HEK293 (cell line): ENCODE results near the gene ABHD16B.

Source experiments
- CTCF ChIA-PET: fragments of 350-600 bp; formaldehyde crosslinking; extraction: SDS; loops from one replicate; lab custom pipeline; 2021; ENCODE audit warnings: antibody characterized with exemption; lab: Yijun Ruan, JAX
- POLR2A ChIA-PET: fragments of 300-600 bp; formaldehyde crosslinking; extraction: SDS; loops from one replicate; lab custom pipeline; 2020; ENCODE audit warnings: antibody characterized with exemption, inconsistent platforms; lab: Yijun Ruan, JAX
- H3K27ac ChIP-seq: fragments of 200-500 bp; sonication (Bioruptor generic); 2 replicates; pipeline ENCODE4 v1.5.1; 2014; ENCODE audit warnings: low read depth, low read length, control low read depth, inconsistent platforms; ENCODE audit errors: extremely low read depth
- H3K36me3 ChIP-seq, 2 experiments: fragments of 200-500 bp in 1 of 2; sonication (Bioruptor generic) in 1 of 2; 1 replicate in 1 of 2; 2 replicates in 1 of 2; pipeline ENCODE4 v1.5.1; 2014 to 2017; ENCODE audit warnings: inconsistent platforms in 2 of 2, low read length in 2 of 2; ENCODE audit not compliant: control insufficient read depth in 2 of 2, insufficient read depth in 1 of 2
- H3K4me1 ChIP-seq: fragments of 200-500 bp; sonication (Bioruptor generic); 2 replicates; pipeline ENCODE4 v1.5.1; 2014; ENCODE audit warnings: mild to moderate bottlenecking, low read length, inconsistent platforms; ENCODE audit not compliant: control insufficient read depth, insufficient read depth
- H3K4me3 ChIP-seq: 2 replicates; pipeline ENCODE4 v1.5.1; 2011; ENCODE audit warnings: low read depth, mild to moderate bottlenecking, control low read depth, low read length, moderate library complexity
- H3K9me3 ChIP-seq: fragments of 200-500 bp; sonication (Bioruptor generic); 2 replicates; pipeline ENCODE4 v1.5.1; 2014; ENCODE audit warnings: low read depth, low read length, inconsistent platforms; ENCODE audit not compliant: control insufficient read depth, insufficient read depth
- GLIS1 ChIP-seq: fragments of 450-650 bp; formaldehyde crosslinking; IDR thresholded peaks from 2 replicates; pipeline ENCODE4 v1.5.1; 2016; ENCODE audit warnings: missing biosample characterization, missing genetic modification characterization
- SCRT2 ChIP-seq: fragments of 450-650 bp; formaldehyde crosslinking; IDR thresholded peaks from 2 replicates; pipeline ENCODE4 v1.5.1; 2016; ENCODE audit warnings: missing biosample characterization, missing genetic modification characterization
- SETDB1 ChIP-seq: IDR thresholded peaks from one replicate; pipeline ENCODE4 v1.6.1; 2017; ENCODE audit warnings: mild to moderate bottlenecking, low read length, moderate library complexity, mixed read lengths; ENCODE audit not compliant: insufficient read length
- ZEB2 ChIP-seq: fragments of 450-650 bp; formaldehyde crosslinking; IDR thresholded peaks from 2 replicates; pipeline ENCODE4 v1.5.1; 2016; ENCODE audit warnings: missing biosample characterization, missing genetic modification characterization
- ZFP37 ChIP-seq: fragments of 450-650 bp; formaldehyde crosslinking; IDR thresholded peaks from 2 replicates; pipeline ENCODE4 v1.5.1; 2016; ENCODE audit warnings: missing biosample characterization, missing genetic modification characterization
- ZNF133 ChIP-seq: fragments of 450-650 bp; formaldehyde crosslinking; IDR thresholded peaks from 2 replicates; pipeline ENCODE4 v1.5.1; 2016; ENCODE audit warnings: missing biosample characterization, missing genetic modification characterization
- ZNF16 ChIP-seq: fragments of 450-650 bp; formaldehyde crosslinking; IDR thresholded peaks from 2 replicates; pipeline ENCODE4 v1.5.1; 2016; ENCODE audit warnings: low read depth, missing biosample characterization, missing genetic modification characterization
- ZNF292 ChIP-seq: fragments of 450-650 bp; formaldehyde crosslinking; IDR thresholded peaks from 2 replicates; pipeline ENCODE4 v1.5.1; 2016; ENCODE audit warnings: low read depth, missing biosample characterization, missing genetic modification characterization, borderline replicate concordance
- ZNF302 ChIP-seq: fragments of 450-650 bp; formaldehyde crosslinking; IDR thresholded peaks from 2 replicates; pipeline ENCODE4 v1.5.1; 2016; ENCODE audit warnings: missing biosample characterization, missing genetic modification characterization, low read depth
- ZNF335 ChIP-seq: fragments of 450-650 bp; formaldehyde crosslinking; conservative IDR thresholded peaks from 2 replicates; pipeline ENCODE4 v1.5.1; 2016; ENCODE audit warnings: missing biosample characterization, missing genetic modification characterization
- ZNF433 ChIP-seq: fragments of 450-650 bp; formaldehyde crosslinking; IDR thresholded peaks from 2 replicates; pipeline ENCODE4 v1.5.1; 2016; ENCODE audit warnings: missing biosample characterization, missing genetic modification characterization, low read depth
- ZNF571 ChIP-seq: fragments of 450-650 bp; formaldehyde crosslinking; IDR thresholded peaks from 2 replicates; pipeline ENCODE4 v1.5.0; 2017; ENCODE audit warnings: missing biosample characterization, missing genetic modification characterization
- ZNF701 ChIP-seq: fragments of 450-650 bp; formaldehyde crosslinking; IDR thresholded peaks from 2 replicates; pipeline ENCODE4 v1.5.1; 2016; ENCODE audit warnings: missing biosample characterization, missing genetic modification characterization
- TF ChIP-seq, protein P1 (sequence below): fragments of 450-650 bp; formaldehyde crosslinking; IDR thresholded peaks from 2 replicates; pipeline ENCODE4 v1.5.1; 2017; ENCODE audit warnings: missing biosample characterization, missing genetic modification characterization
- TF ChIP-seq, protein P2 (sequence below): fragments of 450-650 bp; formaldehyde crosslinking; IDR thresholded peaks from 2 replicates; pipeline ENCODE4 v1.5.1; 2016; ENCODE audit warnings: missing biosample characterization, missing genetic modification characterization
- TF ChIP-seq, protein P3 (sequence below): fragments of 450-650 bp; formaldehyde crosslinking; IDR thresholded peaks from 2 replicates; pipeline ENCODE4 v1.5.1; 2017; ENCODE audit warnings: missing biosample characterization, missing genetic modification characterization

The ABHD16B gene

DNA sequence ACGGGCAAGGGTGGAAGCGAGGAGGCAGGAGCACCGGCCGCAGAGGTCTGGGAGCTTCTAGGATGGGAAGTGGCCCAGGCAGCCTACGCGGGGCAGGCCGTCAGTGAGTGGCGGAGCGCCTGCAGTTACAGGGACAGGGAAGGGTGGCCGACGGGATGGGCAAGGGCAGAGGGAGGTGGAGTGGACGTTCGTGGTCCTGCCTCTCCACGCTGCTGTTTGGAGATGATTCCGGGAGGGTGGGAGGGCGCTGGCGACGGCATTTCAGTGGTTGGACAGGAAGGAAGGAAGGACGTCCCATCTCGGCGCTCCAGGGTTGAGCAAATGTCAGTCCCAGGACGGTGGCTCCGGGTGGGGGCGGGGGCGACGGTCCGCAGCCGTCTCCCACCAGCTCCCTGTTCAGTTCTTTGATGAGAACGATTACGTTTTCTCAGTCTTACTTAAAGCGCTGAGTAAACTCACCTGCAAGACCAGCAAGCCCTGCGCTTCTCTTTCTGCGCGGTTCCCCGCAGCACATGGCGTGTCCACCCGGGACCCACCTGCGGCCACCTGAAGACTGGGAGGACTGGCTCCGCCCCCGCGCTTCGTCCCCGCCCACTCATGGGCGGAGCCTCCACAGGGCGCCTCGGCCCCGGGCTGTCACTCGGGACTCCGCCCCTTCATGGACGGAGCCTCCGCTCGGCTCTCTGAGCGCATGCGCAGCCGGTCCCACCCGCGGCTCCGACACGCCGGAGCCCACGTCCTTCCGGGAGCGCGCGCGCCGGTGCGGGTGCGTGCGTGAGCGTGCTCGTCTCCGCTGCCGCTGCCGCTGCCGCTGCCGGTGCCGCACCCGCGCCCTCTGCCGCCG lies 33.3 kb downstream of the ABHD16B start, which contains the start of gene DNAJC5 (continued):
- TF ChIP-seq SETDB1, result no peak
- no peak for TF ChIP-seq ZNF433 (tag by site-specific recombination)
- TF ChIP-seq ZNF302 (tag by site-specific recombination), result no peak

DNA sequence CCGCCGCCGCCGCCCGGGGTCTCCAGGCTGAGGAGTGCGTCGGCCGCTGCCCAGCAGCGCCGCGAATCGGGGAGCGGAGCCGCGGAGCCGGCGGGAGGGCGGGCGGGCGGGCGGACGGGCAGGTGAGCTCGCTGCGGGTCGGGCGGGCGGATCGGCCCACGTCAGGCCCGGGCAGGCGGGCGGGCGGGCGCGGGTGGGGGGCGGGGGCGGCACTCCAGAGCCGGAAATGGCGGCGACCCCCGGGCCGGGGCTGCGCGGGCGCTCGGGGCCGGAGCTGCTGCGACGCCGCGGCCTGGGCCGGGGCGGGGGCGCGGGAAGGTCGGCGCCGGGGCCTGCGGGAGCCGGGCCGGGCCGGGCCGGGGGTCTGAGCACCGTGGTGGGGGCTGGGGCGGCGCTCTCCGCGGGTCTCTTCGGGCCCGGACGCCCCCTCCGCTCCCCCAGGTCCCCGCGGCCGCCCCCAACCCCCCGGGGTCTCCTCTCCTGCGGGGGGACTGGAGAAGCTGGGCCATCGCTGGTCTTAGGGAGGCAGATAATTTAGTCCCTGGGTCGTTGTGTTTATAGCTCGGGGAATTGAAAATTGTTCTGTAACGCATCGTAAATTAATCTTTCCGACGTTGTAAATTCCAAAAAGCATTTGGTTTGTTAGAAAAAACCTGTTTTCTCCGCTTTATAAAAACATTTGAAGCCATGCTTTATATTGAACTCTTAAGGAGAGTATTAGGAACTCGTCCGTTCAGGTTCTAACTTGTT lies 34.1 kb downstream of the ABHD16B start:
- POLR2A ChIA-PET, result interaction anchor here (1.0 to 3.1 kb wide), 5 partner anchors 30 to 253 kb away, joined by 3 to 14 read pairs (median 4); partner anchors contain the start of genes ARFRP1, TPD52L2, UCKL1 and ZGPAT
- H3K27ac ChIP-seq, result no peak overlapping the region
- H3K36me3 ChIP-seq, result peaks cover 0 to 24% of the 10 kb centered on the region in 2 experiments; a peak in 1 of 3 replicates
- H3K4me1 ChIP-seq, result peaks cover 12% of the 10 kb centered on the region
- CTCF ChIA-PET, result interaction anchor here (0.6 to 2.6 kb wide), 6 partner anchors 10 to 85 kb away, joined by 3 to 8 read pairs (median 4); partner anchors contain the start of gene PRPF6
- H3K9me3 ChIP-seq, result no peaks in the 10 kb centered on the region
- H3K4me3 ChIP-seq, result peak overlapping the region; percentile 56
- TF ChIP-seq ZNF701 (tag by site-specific recombination) (no peak), GLIS1 (tag by site-specific recombination) (peak; percentile 67), ZNF16 (tag by site-specific recombination) (no peak), ZNF571 (tag by site-specific recombination) (no peak), ZEB2 (tag by site-specific recombination) (0 out of 2 replicates have a peak, but pooled peaks have one; percentile 40)
- TF ChIP-seq, protein P1, sequence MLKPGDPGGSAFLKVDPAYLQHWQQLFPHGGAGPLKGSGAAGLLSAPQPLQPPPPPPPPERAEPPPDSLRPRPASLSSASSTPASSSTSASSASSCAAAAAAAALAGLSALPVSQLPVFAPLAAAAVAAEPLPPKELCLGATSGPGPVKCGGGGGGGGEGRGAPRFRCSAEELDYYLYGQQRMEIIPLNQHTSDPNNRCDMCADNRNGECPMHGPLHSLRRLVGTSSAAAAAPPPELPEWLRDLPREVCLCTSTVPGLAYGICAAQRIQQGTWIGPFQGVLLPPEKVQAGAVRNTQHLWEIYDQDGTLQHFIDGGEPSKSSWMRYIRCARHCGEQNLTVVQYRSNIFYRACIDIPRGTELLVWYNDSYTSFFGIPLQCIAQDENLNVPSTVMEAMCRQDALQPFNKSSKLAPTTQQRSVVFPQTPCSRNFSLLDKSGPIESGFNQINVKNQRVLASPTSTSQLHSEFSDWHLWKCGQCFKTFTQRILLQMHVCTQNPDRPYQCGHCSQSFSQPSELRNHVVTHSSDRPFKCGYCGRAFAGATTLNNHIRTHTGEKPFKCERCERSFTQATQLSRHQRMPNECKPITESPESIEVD, result peak; percentile 82

DNA sequence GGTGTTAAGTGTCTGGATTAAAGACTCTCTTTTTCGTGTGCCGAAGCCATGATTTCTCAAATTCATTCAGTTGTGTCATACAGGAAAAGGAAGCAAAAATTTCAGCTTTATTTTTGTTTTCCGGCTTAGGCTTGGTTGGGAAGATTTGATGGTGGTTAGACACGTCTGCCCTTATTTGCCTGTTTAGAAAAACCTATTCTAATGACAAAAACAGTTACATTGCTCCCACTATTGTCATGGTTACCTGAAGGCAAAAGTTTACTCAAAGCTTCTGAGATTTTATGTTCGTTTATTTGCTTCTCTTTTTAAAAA lies 34.6 kb downstream of the ABHD16B start:
- H3K36me3 ChIP-seq, result peaks cover 0 to 19% of the 10 kb centered on the region in 2 experiments; a peak in 1 of 3 replicates
- CTCF ChIA-PET, result interaction anchor here (0.5 to 2.6 kb wide), 7 partner anchors 9 to 85 kb away, joined by 3 to 8 read pairs (median 4); partner anchors contain the start of gene PRPF6
- H3K27ac ChIP-seq, result no peak overlapping the region
- H3K4me1 ChIP-seq, result peaks cover 12% of the 10 kb centered on the region
- no peaks in the 10 kb centered on the region for H3K9me3 ChIP-seq
- POLR2A ChIA-PET, result interaction anchor here (1.0 to 3.1 kb wide), 5 partner anchors 31 to 254 kb away, joined by 3 to 14 read pairs (median 4); partner anchors contain the start of genes ARFRP1, TPD52L2, UCKL1 and ZGPAT
- peak; percentile 82 for TF ChIP-seq ZNF335
- peak; percentile 41; the same call in 1 of the 2 replicates for TF ChIP-seq SCRT2 (tag by site-specific recombination)
- TF ChIP-seq ZNF292 (tag by site-specific recombination), result 0 out of 2 replicates have a peak, but pooled peaks have one; percentile 5
- no peak for TF ChIP-seq ZNF133 (tag by site-specific recombination)
- 0 out of 2 replicates have a peak, but pooled peaks have one; percentile 22 for TF ChIP-seq ZFP37 (tag by site-specific recombination)
- TF ChIP-seq, protein P2, sequence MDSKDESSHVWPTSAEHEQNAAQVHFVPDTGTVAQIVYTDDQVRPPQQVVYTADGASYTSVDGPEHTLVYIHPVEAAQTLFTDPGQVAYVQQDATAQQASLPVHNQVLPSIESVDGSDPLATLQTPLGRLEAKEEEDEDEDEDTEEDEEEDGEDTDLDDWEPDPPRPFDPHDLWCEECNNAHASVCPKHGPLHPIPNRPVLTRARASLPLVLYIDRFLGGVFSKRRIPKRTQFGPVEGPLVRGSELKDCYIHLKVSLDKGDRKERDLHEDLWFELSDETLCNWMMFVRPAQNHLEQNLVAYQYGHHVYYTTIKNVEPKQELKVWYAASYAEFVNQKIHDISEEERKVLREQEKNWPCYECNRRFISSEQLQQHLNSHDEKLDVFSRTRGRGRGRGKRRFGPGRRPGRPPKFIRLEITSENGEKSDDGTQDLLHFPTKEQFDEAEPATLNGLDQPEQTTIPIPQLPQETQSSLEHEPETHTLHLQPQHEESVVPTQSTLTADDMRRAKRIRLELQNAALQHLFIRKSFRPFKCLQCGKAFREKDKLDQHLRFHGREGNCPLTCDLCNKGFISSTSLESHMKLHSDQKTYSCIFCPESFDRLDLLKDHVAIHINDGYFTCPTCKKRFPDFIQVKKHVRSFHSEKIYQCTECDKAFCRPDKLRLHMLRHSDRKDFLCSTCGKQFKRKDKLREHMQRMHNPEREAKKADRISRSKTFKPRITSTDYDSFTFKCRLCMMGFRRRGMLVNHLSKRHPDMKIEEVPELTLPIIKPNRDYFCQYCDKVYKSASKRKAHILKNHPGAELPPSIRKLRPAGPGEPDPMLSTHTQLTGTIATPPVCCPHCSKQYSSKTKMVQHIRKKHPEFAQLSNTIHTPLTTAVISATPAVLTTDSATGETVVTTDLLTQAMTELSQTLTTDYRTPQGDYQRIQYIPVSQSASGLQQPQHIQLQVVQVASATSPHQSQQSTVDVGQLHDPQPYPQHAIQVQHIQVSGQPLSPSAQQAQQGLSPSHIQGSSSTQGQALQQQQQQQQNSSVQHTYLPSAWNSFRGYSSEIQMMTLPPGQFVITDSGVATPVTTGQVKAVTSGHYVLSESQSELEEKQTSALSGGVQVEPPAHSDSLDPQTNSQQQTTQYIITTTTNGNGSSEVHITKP (tag by site-specific recombination), result no peak
- TF ChIP-seq, protein P3, sequence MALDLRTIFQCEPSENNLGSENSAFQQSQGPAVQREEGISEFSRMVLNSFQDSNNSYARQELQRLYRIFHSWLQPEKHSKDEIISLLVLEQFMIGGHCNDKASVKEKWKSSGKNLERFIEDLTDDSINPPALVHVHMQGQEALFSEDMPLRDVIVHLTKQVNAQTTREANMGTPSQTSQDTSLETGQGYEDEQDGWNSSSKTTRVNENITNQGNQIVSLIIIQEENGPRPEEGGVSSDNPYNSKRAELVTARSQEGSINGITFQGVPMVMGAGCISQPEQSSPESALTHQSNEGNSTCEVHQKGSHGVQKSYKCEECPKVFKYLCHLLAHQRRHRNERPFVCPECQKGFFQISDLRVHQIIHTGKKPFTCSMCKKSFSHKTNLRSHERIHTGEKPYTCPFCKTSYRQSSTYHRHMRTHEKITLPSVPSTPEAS, result no peak
- peak overlapping the region; percentile 56 for H3K4me3 ChIP-seq
